HepG2 (cell line): Measurements from ENCODE around the gene PLCG1. TPM values are rescaled to one million over a fixed set of nuclear protein-coding genes. Genes with fewer than 3 reads are reported as not detected.

Source experiments
- ATAC-seq: fragments of 200-7000 bp; cut with Tn5 transposase; 3 replicates; pipeline ENCODE4 v1.9.1; 2020; ENCODE audit warnings: mild to moderate bottlenecking, moderate library complexity
- BruUV-seq: library from RNA; stranded (reverse); fragments of 400-500 nt; replicated peaks from 2 replicates; lab custom pipeline; 2021; lab: Mats Ljungman, UMichigan
- CTCF ChIA-PET: fragments of 300-600 bp; formaldehyde crosslinking; extraction: SDS; loops from one replicate; lab custom pipeline; 2021; ENCODE audit warnings: low total read pairs, inconsistent platforms, low intra/inter-chr PET ratio; lab: Yijun Ruan, JAX
- POLR2A ChIA-PET: fragments of 350-600 bp; sonication (Branson Sonifier 250); formaldehyde crosslinking; loops from one replicate; lab custom pipeline; 2020; ENCODE audit warnings: antibody characterized with exemption, inconsistent platforms; lab: Yijun Ruan, JAX
- DNase-seq: peaks from one replicate; pipeline ENCODE4 v3.0.0-alpha.2; 2015; ENCODE audit warnings: low spot score
- FAIRE-seq: peaks from 3 replicates; lab custom pipeline; 2011; peaks lifted over from hg19 to GRCh38; lab: Jason Lieb, UNC
- H2AFZ ChIP-seq: one replicate; pipeline ENCODE4 v1.6.1; 2011; ENCODE audit warnings: low read length, inconsistent platforms
- H3K27ac ChIP-seq: fragments of 300-600 bp; 3 replicates; pipeline ENCODE4 v1.8.0; 2011; ENCODE audit warnings: mixed run types, mild to moderate bottlenecking, mixed read lengths, low read length, inconsistent platforms; ENCODE audit not compliant: insufficient read depth; ENCODE audit errors: extremely low read length
- H3K27me3 ChIP-seq, 2 experiments: fragments of 200-600 bp in 1 of 2; 2 replicates in 1 of 2; 3 replicates in 1 of 2; pipeline versions ENCODE4 v1.6.0 to v1.8.0; 2011; ENCODE audit warnings: low read length in 2 of 2, mild to moderate bottlenecking in 2 of 2, moderate library complexity in 2 of 2, inconsistent platforms in 1 of 2; ENCODE audit not compliant: insufficient read depth in 2 of 2, control insufficient read depth in 1 of 2
- H3K36me3 ChIP-seq, 2 experiments: fragments of 200-600 bp in 1 of 2; replicated peaks in 1 of 2; 2 replicates in 1 of 2; 3 replicates in 1 of 2; pipeline versions ENCODE4 v1.5.1 to v1.8.0; 2011; ENCODE audit warnings: low read length in 2 of 2, inconsistent platforms in 1 of 2; ENCODE audit not compliant: insufficient read depth in 2 of 2, control insufficient read depth in 1 of 2
- H3K4me1 ChIP-seq: 2 replicates; pipeline ENCODE4 v1.5.1; 2012; ENCODE audit warnings: low read length, inconsistent platforms; ENCODE audit not compliant: insufficient read depth
- H3K4me2 ChIP-seq: 2 replicates; pipeline ENCODE4 v1.6.0; 2011; ENCODE audit warnings: low read depth, low read length, inconsistent platforms
- H3K4me3 ChIP-seq, 3 experiments: fragments of 200-600 bp in 1 of 3; sonication (generic), shearing (Covaris generic) in 1 of 3; replicated peaks in 1 of 3; 2 replicates each; pipeline ENCODE4 v1.5.1; 2011 to 2016; ENCODE audit warnings: low read length in 3 of 3, inconsistent platforms in 2 of 3, low read depth in 2 of 3, mild to moderate bottlenecking in 2 of 3, control low read depth in 1 of 3, mixed read lengths in 1 of 3; ENCODE audit not compliant: insufficient read depth in 1 of 3
- H3K79me2 ChIP-seq: one replicate; pipeline ENCODE4 v1.6.1; 2011; ENCODE audit warnings: low read length, inconsistent platforms; ENCODE audit not compliant: insufficient read depth
- H3K9ac ChIP-seq: 2 replicates; pipeline ENCODE4 v1.6.0; 2011; ENCODE audit warnings: mild to moderate bottlenecking, low read depth, low read length, inconsistent platforms; ENCODE audit not compliant: insufficient read depth
- H3K9me3 ChIP-seq: 2 replicates; pipeline ENCODE4 v1.5.1; 2012; ENCODE audit warnings: mild to moderate bottlenecking, low read length
- H4K20me1 ChIP-seq: 2 replicates; pipeline ENCODE4 v1.6.0; 2011; ENCODE audit warnings: inconsistent platforms, mild to moderate bottlenecking, low read length, moderate library complexity; ENCODE audit not compliant: insufficient read depth
- MAFF ChIP-seq: IDR thresholded peaks from 2 replicates; pipeline ENCODE4 v1.6.1; 2011; ENCODE audit warnings: low read depth, low read length, improper control_type of control experiment
- ONECUT2 ChIP-seq: sonication (generic); formaldehyde crosslinking; IDR thresholded peaks from 2 replicates; pipeline ENCODE4 v1.4.0; 2020; ENCODE audit warnings: missing genetic modification reagents
- RBM22 ChIP-seq: fragments of 200-400 bp; formaldehyde crosslinking; optimal IDR thresholded peaks from 2 replicates; pipeline ENCODE3; 2017; ENCODE audit warnings: mild to moderate bottlenecking, low read length, moderate library complexity
- ZC3H4 ChIP-seq: sonication (generic); formaldehyde crosslinking; IDR thresholded peaks from 2 replicates; pipeline ENCODE4 v1.4.0; 2020; ENCODE audit warnings: missing genetic modification reagents, borderline replicate concordance
- ZSCAN22 ChIP-seq: sonication (generic); formaldehyde crosslinking; IDR thresholded peaks from 2 replicates; pipeline ENCODE4 v1.4.0; 2020; ENCODE audit warnings: mild to moderate bottlenecking, missing genetic modification reagents
- WGBS: methylation state at CpG from one replicate; pipeline ENCODE4 v1.1.6; 2017; ENCODE audit warnings: low lambda C conversion rate; 5-methylcytosine and 5-hydroxymethylcytosine counted together
- in situ Hi-C: cut with HindIII; loops from 2 replicates; pipeline ENCODE4 v1.10.0; 2017; ENCODE audit warnings: low pct_unique_long_range_greater_than_20kb; ENCODE audit not compliant: extremely low pct_ligation_motif_present
- intact Hi-C: fragments of 100-400 bp; cut with micrococcal nuclease; formaldehyde crosslinking; loops from one replicate; pipeline ENCODE4 v1.10.0; 2022; ENCODE audit not compliant: unreplicated experiment
- polyA plus RNA-seq, 8 experiments: library from polyadenylated mRNA; depleted of rRNA in 3 of 8; stranded (reverse) in 7 of 8; unstranded in 1 of 8; fragments of >200 nt; fragmentation: Illumina TruSeq in 4 of 8; extraction: Trizol in 4 of 8; gene quantifications; 2 replicates each; pipeline versions ENCODE4 v1.2.1 to v1.2.3, GENCODE V29; 2011 to 2016; ENCODE audit warnings: low read depth in 4 of 8, missing spikeins in 1 of 8, mixed read lengths in 1 of 8; ENCODE audit not compliant: insufficient read depth in 1 of 8
- total RNA-seq, 5 experiments: library from RNA; depleted of rRNA; stranded (reverse); fragments of >200 nt; fragmentation: Illumina TruSeq; extraction: Trizol; gene quantifications; 2 replicates each; pipeline ENCODE4 v1.2.3, GENCODE V29; 2016; ENCODE audit warnings: low read depth in 1 of 5
- TF ChIP-seq, protein P1 (sequence below): sonication (generic); formaldehyde crosslinking; IDR thresholded peaks from 2 replicates; pipeline ENCODE4 v1.5.0; 2020; ENCODE audit warnings: missing genetic modification reagents, mild to moderate bottlenecking, borderline replicate concordance
- TF ChIP-seq, protein P2 (sequence below): sonication (generic); formaldehyde crosslinking; IDR thresholded peaks from 2 replicates; pipeline ENCODE4 v1.5.1; 2020; ENCODE audit warnings: mild to moderate bottlenecking, missing genetic modification reagents, borderline replicate concordance

PLCG1 gene
- total and polyA plus RNA-seq, 2 of the 13 experiments (the other 11 are each of a cell fraction or from before 2014, with no cell fraction given), result 85.3 to 158 TPM

DNA sequence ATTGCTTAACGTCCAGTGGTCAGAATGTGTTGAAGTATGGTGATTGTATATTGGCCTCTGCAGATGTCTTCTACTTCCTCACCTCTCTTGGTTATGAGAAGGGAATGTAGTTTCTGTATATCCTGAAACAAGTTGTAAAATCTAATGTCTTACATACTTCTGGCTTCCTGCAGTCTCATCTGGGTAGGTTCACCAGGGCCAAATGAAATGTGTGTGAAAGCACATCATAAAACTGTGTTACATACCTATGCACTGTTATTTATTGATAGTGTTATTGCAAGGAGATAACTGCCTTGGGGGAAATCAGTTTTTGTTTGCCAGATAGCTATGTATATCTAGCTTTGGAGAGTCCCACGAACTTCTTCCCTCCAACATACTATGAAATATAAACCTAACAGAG, 35.7 kb upstream of the PLCG1 start:
- no peak for ATAC-seq
- Histone ChIP-seq H3K9me3 (no peaks in the 10 kb centered on the region), H3K4me1 (0 out of 2 replicates have a peak, but pooled peaks cover 5% of the 10 kb centered on the region), H3K36me3 (peaks cover 34 to 79% of the 10 kb centered on the region in 2 experiments), H4K20me1 (no peaks in the 10 kb centered on the region), H3K79me2 (no peaks in the 10 kb centered on the region), H3K4me2 (no peak overlapping the region)
- intact Hi-C loops, result no loop called here
- TSS peak; percentile 11 for BruUV-seq
- FAIRE-seq, result no peak
- TF ChIP-seq ZC3H4 (CRISPR knock-in tag) (no peak), RBM22 (peak; percentile 62), ZSCAN22 (CRISPR knock-in tag) (no peak)
- TF ChIP-seq, all 625 proteins: peak for 1
- DNase-seq, result no peak
- in situ Hi-C loops, result no loop called here
- no peak overlapping the region for H3K4me3 ChIP-seq
- no peak overlapping the region for H2AFZ ChIP-seq
- POLR2A ChIA-PET, result no interaction called here
- H3K9ac ChIP-seq, result no peak overlapping the region
- CTCF ChIA-PET, result interaction anchor here (1.9 kb wide), 1 partner anchor 111 kb away, joined by 4 read pairs; no protein-coding TSS in a partner anchor
- H3K27me3 ChIP-seq, result no peaks in the 10 kb centered on the region
- H3K27ac ChIP-seq, result no peak overlapping the region
- WGBS, result 95% methylated on average over 2 of the region's 2 CpGs

DNA sequence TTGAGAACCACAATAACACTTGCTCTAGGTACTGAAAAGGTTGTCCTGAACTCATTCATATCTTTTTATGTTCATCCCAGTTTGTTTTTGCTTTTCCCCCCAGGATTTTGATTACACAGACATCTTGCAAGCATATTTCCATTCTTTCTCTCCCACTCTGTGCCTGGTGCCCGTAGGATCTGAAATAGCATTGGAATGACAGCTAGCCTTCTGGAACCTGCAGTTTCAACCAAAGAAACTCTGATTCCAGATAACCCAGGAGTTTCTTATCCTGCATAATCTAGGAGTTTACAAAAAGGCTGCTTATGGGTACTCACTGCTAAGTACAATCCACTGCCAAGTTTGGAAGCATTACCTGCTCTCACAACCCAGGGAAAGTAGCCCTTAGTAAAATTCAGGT, 28.8 kb upstream of the PLCG1 start:
- 94% methylated on average over 1 of the region's 1 CpG for WGBS
- BruUV-seq, result no TSS peak
- H3K9me3 ChIP-seq, result no peaks in the 10 kb centered on the region
- ATAC-seq (no peak), DNase-seq (no peak), FAIRE-seq (no peak)
- POLR2A ChIA-PET, result no interaction called here
- no peak for TF ChIP-seq MAFF
- TF ChIP-seq ONECUT2, result no peak
- TF ChIP-seq, protein P1, sequence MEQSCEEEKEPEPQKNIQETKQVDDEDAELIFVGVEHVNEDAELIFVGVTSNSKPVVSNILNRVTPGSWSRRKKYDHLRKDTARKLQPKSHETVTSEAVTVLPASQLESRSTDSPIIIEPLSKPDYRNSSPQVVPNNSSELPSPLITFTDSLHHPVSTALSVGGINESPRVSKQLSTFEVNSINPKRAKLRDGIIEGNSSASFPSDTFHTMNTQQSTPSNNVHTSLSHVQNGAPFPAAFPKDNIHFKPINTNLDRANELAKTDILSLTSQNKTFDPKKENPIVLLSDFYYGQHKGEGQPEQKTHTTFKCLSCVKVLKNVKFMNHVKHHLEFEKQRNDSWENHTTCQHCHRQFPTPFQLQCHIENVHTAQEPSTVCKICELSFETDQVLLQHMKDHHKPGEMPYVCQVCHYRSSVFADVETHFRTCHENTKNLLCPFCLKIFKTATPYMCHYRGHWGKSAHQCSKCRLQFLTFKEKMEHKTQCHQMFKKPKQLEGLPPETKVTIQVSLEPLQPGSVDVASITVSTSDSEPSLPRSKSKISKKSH (CRISPR knock-in tag), result no peak
- TF ChIP-seq, protein P2, sequence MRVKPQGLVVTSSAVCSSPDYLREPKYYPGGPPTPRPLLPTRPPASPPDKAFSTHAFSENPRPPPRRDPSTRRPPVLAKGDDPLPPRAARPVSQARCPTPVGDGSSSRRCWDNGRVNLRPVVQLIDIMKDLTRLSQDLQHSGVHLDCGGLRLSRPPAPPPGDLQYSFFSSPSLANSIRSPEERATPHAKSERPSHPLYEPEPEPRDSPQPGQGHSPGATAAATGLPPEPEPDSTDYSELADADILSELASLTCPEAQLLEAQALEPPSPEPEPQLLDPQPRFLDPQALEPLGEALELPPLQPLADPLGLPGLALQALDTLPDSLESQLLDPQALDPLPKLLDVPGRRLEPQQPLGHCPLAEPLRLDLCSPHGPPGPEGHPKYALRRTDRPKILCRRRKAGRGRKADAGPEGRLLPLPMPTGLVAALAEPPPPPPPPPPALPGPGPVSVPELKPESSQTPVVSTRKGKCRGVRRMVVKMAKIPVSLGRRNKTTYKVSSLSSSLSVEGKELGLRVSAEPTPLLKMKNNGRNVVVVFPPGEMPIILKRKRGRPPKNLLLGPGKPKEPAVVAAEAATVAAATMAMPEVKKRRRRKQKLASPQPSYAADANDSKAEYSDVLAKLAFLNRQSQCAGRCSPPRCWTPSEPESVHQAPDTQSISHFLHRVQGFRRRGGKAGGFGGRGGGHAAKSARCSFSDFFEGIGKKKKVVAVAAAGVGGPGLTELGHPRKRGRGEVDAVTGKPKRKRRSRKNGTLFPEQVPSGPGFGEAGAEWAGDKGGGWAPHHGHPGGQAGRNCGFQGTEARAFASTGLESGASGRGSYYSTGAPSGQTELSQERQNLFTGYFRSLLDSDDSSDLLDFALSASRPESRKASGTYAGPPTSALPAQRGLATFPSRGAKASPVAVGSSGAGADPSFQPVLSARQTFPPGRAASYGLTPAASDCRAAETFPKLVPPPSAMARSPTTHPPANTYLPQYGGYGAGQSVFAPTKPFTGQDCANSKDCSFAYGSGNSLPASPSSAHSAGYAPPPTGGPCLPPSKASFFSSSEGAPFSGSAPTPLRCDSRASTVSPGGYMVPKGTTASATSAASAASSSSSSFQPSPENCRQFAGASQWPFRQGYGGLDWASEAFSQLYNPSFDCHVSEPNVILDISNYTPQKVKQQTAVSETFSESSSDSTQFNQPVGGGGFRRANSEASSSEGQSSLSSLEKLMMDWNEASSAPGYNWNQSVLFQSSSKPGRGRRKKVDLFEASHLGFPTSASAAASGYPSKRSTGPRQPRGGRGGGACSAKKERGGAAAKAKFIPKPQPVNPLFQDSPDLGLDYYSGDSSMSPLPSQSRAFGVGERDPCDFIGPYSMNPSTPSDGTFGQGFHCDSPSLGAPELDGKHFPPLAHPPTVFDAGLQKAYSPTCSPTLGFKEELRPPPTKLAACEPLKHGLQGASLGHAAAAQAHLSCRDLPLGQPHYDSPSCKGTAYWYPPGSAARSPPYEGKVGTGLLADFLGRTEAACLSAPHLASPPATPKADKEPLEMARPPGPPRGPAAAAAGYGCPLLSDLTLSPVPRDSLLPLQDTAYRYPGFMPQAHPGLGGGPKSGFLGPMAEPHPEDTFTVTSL, result no peak
- no peak overlapping the region for H3K4me3 ChIP-seq
- peaks cover 18 to 69% of the 10 kb centered on the region in 2 experiments for H3K36me3 ChIP-seq
- H3K9ac ChIP-seq, result no peak overlapping the region
- H3K27me3 ChIP-seq, result no peaks in the 10 kb centered on the region
- CTCF ChIA-PET, result no interaction called here
- H2AFZ ChIP-seq, result no peak overlapping the region
- intact Hi-C loops (no loop called here), in situ Hi-C loops (no loop called here)
- no peak overlapping the region for H3K4me2 ChIP-seq
- no peak overlapping the region for H3K27ac ChIP-seq
- peaks cover 36% of the 10 kb centered on the region for H3K4me1 ChIP-seq
- H3K79me2 ChIP-seq, result no peaks in the 10 kb centered on the region
- no peaks in the 10 kb centered on the region for H4K20me1 ChIP-seq
